Left ventricle myocardium inferior (tissue), 1 donor: ENCODE data around the gene TTI1. TPM values are rescaled to one million over a fixed set of nuclear protein-coding genes. Genes with fewer than 3 reads are reported as not detected.

ENCODE experiments used
- DNase-seq: peaks from one replicate; pipeline ENCODE4 v3.0.0-alpha.2; 2020
- H3K27ac ChIP-seq: fragments of 200-600 bp; replicated peaks from 2 replicates; pipeline ENCODE4 v1.8.0; 2021
- H3K27me3 ChIP-seq: fragments of 200-600 bp; 2 replicates; pipeline ENCODE4 v1.8.0; 2021; ENCODE audit warnings: low read depth
- H3K36me3 ChIP-seq: fragments of 200-600 bp; 2 replicates; pipeline ENCODE4 v1.8.0; 2021
- H3K4me1 ChIP-seq: fragments of 200-600 bp; 2 replicates; pipeline ENCODE4 v1.8.0; 2021
- H3K4me3 ChIP-seq: fragments of 200-600 bp; 2 replicates; pipeline ENCODE4 v1.8.0; 2021; ENCODE audit warnings: mild to moderate bottlenecking, moderate library complexity
- H3K9me3 ChIP-seq: fragments of 200-600 bp; replicated peaks from 2 replicates; pipeline ENCODE4 v1.8.0; 2021
- CTCF ChIP-seq: fragments of 200-600 bp; IDR thresholded peaks from 2 replicates; pipeline ENCODE4 v1.8.0; 2021; ENCODE audit warnings: antibody characterized with exemption, mild to moderate bottlenecking, borderline replicate concordance
- intact Hi-C: fragments of 100-400 bp; cut with micrococcal nuclease; formaldehyde crosslinking; loops from one replicate; pipeline ENCODE4 v1.11.0; 2022
- total RNA-seq: library from RNA; stranded (reverse); fragmentation: NEBNext Ultra II Directional; extraction: Animal tissue kit (Norgen Biotek cat#: 25700); gene quantifications from one replicate; pipeline ENCODE4 v1.2.1, GENCODE V29; 2021
- donor health status: DM: no; HTN: yes; CAD: no; lungs with severe emphysema.

The TTI1 gene
- total RNA-seq, 1 donor from 2014 or later: 12.1 TPM

GRCh38 chr20:37939701-37940560, 93.3 kb downstream of the TTI1 start:
- Histone ChIP-seq H3K27me3 (no peaks in the 10 kb centered on the region), H3K9me3 (no peaks in the 10 kb centered on the region), H3K36me3 (no peaks in the 10 kb centered on the region), H3K4me1 (no peaks in the 10 kb centered on the region), H3K27ac (no peak overlapping the region), H3K4me3 (no peak overlapping the region)
- no peak for TF ChIP-seq CTCF
- DNase-seq: no peak
- intact Hi-C loops: no loop called here

- no peaks in the 10 kb centered on the region for H3K9me3 ChIP-seq
- intact Hi-C loops: no loop called here
These were observed 94.3 kb downstream of the TTI1 start for GRCh38 chr20:37938954-37939353.

GRCh38 chr20:37938181-37938750, 95.0 kb downstream of the TTI1 start:
- H3K4me1 ChIP-seq: no peaks in the 10 kb centered on the region
- no peak overlapping the region for H3K27ac ChIP-seq
- H3K9me3 ChIP-seq: no peaks in the 10 kb centered on the region
- no peak for DNase-seq
- no peak overlapping the region for H3K4me3 ChIP-seq
- intact Hi-C loops: no loop called here
- no peaks in the 10 kb centered on the region for H3K36me3 ChIP-seq
- no peak for TF ChIP-seq CTCF
- H3K27me3 ChIP-seq: no peaks in the 10 kb centered on the region

More at GRCh38 chr20:37938954-37939353, 94.3 kb downstream of the TTI1 start:
- H3K36me3 ChIP-seq: no peaks in the 10 kb centered on the region
- no peak for DNase-seq
- no peak overlapping the region for H3K4me3 ChIP-seq
- H3K27ac ChIP-seq: no peak overlapping the region
- no peak for TF ChIP-seq CTCF
- H3K27me3 ChIP-seq: no peaks in the 10 kb centered on the region
- H3K4me1 ChIP-seq: no peaks in the 10 kb centered on the region

GRCh38 chr20:37937686-37938085, 95.6 kb downstream of the TTI1 start:
- Histone ChIP-seq H3K4me1 (no peaks in the 10 kb centered on the region), H3K9me3 (no peaks in the 10 kb centered on the region), H3K27ac (no peak overlapping the region), H3K27me3 (no peaks in the 10 kb centered on the region), H3K36me3 (no peaks in the 10 kb centered on the region), H3K4me3 (no peak overlapping the region)
- no peak for DNase-seq
- no peak for TF ChIP-seq CTCF
- intact Hi-C loops: no loop called here

GRCh38 chr20:37936451-37936850, 96.8 kb downstream of the TTI1 start:
- intact Hi-C loops: no loop called here
- no peak for DNase-seq
- Histone ChIP-seq H3K9me3 (no peaks in the 10 kb centered on the region), H3K4me1 (no peaks in the 10 kb centered on the region), H3K27me3 (peaks cover 12% of the 10 kb centered on the region), H3K27ac (no peak overlapping the region), H3K36me3 (no peaks in the 10 kb centered on the region), H3K4me3 (no peak overlapping the region)
- no peak for TF ChIP-seq CTCF
